CD4-positive, CD25-positive, alpha-beta regulatory T cell (primary cell): ENCODE measurements around the gene SCGB1D4. TPM values are rescaled to one million over a fixed set of nuclear protein-coding genes. Genes with fewer than 3 reads are reported as not detected.
"Not testable (repeated sequence)": the region's sequence is repeated elsewhere in the genome, so short reads cannot be mapped to it uniquely, and the experiment has no call there.

Experiments
- ATAC-seq, 2 donors: fragments of 150-1000 bp; cut with Tn5 transposase; one replicate each; pipeline ENCODE4 v1.10.0; 2021; ENCODE audit warnings: low read depth in 2 of 2, moderate number of reproducible peaks in 2 of 2, moderate library complexity in 1 of 2
- DNase-seq, 3 donors: peaks; one replicate each; pipeline versions ENCODE4 v3.0.0 to v3.0.0-alpha.2; 2012 to 2022; ENCODE audit warnings: mixed read lengths in 1 of 3
- H3K27ac ChIP-seq: one replicate; pipeline ENCODE4 v1.7.0; 2013; ENCODE audit warnings: mild to moderate bottlenecking, low read length; ENCODE audit not compliant: insufficient read depth, poor library complexity, severe bottlenecking
- H3K27me3 ChIP-seq: one replicate; pipeline ENCODE4 v1.7.0; 2013; ENCODE audit warnings: low read length; ENCODE audit not compliant: control insufficient read depth, insufficient read depth
- H3K36me3 ChIP-seq: one replicate; pipeline ENCODE4 v1.7.0; 2013; ENCODE audit warnings: mild to moderate bottlenecking, low read length, moderate library complexity; ENCODE audit not compliant: control insufficient read depth, insufficient read depth
- H3K4me1 ChIP-seq: 2 replicates; pipeline ENCODE4 v1.7.0; 2013; ENCODE audit warnings: mild to moderate bottlenecking, low read length; ENCODE audit not compliant: insufficient read depth, control insufficient read depth, poor library complexity, severe bottlenecking
- H3K4me3 ChIP-seq: one replicate; pipeline ENCODE4 v1.7.0; 2013; ENCODE audit warnings: low read depth, mild to moderate bottlenecking, low read length, moderate library complexity
- H3K9me3 ChIP-seq, 2 experiments: 1 replicate in 1 of 2; 2 replicates in 1 of 2; pipeline ENCODE4 v1.7.0; 2013; ENCODE audit warnings: low read length in 2 of 2, mild to moderate bottlenecking in 1 of 2, moderate library complexity in 1 of 2; ENCODE audit not compliant: control insufficient read depth in 2 of 2
- H3K27ac Mint-ChIP-seq, 3 donors: one replicate each; pipeline ENCODE4 v1.8.0; 2020 to 2022; ENCODE audit warnings: mild to moderate bottlenecking in 3 of 3, mixed read lengths in 3 of 3, moderate library complexity in 2 of 3
- H3K27me3 Mint-ChIP-seq: one replicate; pipeline ENCODE4 v1.8.0; 2022; ENCODE audit warnings: mild to moderate bottlenecking, mixed read lengths
- H3K36me3 Mint-ChIP-seq: one replicate; pipeline ENCODE4 v1.8.0; 2020; ENCODE audit warnings: mixed read lengths
- H3K4me1 Mint-ChIP-seq, 4 donors: one replicate each; pipeline ENCODE4 v1.8.0; 2020 to 2022; ENCODE audit warnings: mixed read lengths in 4 of 4, mild to moderate bottlenecking in 1 of 4
- H3K4me3 Mint-ChIP-seq, 4 donors: one replicate each; pipeline ENCODE4 v1.8.0; 2020 to 2022; ENCODE audit warnings: mild to moderate bottlenecking in 4 of 4, mixed read lengths in 4 of 4, moderate library complexity in 3 of 4
- H3K9me3 Mint-ChIP-seq, 7 donors: one replicate each; pipeline ENCODE4 v1.8.0; 2020 to 2022; ENCODE audit warnings: mixed read lengths in 7 of 7, mild to moderate bottlenecking in 3 of 7, moderate library complexity in 2 of 7
- polyA plus RNA-seq, 4 donors: library from polyadenylated mRNA; unstranded; fragments of 300-500 nt; fragmentation: Illumina TruSeq; gene quantifications; one replicate each; pipeline ENCODE4 v1.2.3, GENCODE V29; 2021
- total RNA-seq: library from RNA; stranded (reverse); gene quantifications from one replicate; pipeline ENCODE4 v1.2.3, GENCODE V29; 2022

SCGB1D4 gene
- total and polyA plus RNA-seq, 5 donors from 2014 or later = not detected

GRCh38 chr11:62337303-62338181, 38.7 kb upstream of the SCGB1D4 start, which contains the start of gene ASRGL1:
Gene ASRGL1 (plus strand): TSS chr11:62337448. CDS start chr11:62337978, 530 bp downstream.
- peak within 1 kb of the TSS; percentile 9 to 67 (median 49) for H3K27ac Mint-ChIP-seq
- ATAC-seq (peak; percentile 62 to 70), DNase-seq (peak; percentile 58 to 72 (median 62))
- H3K27me3 ChIP-seq = peaks cover 23% of the 10 kb centered on the region
- H3K27me3 Mint-ChIP-seq = peaks cover 62% of the 10 kb centered on the region
- peak within 1 kb of the TSS; percentile 73 to 88 (median 86) for H3K4me3 Mint-ChIP-seq
- H3K4me1 Mint-ChIP-seq = peaks cover 4 to 22% (median 6%) of the 10 kb centered on the region in 4 donors
- H3K27ac ChIP-seq = no peak within 1 kb of the TSS
- no peaks in the 10 kb centered on the region for H3K9me3 ChIP-seq
- no peaks in the 10 kb centered on the region for H3K36me3 ChIP-seq
- H3K36me3 Mint-ChIP-seq = no peaks in the 10 kb centered on the region
- peaks cover 0 to 3% (median 0%) of the 10 kb centered on the region in 7 donors for H3K9me3 Mint-ChIP-seq
- peak within 1 kb of the TSS; percentile 51 for H3K4me3 ChIP-seq
- peaks cover 13% of the 10 kb centered on the region for H3K4me1 ChIP-seq

DNA sequence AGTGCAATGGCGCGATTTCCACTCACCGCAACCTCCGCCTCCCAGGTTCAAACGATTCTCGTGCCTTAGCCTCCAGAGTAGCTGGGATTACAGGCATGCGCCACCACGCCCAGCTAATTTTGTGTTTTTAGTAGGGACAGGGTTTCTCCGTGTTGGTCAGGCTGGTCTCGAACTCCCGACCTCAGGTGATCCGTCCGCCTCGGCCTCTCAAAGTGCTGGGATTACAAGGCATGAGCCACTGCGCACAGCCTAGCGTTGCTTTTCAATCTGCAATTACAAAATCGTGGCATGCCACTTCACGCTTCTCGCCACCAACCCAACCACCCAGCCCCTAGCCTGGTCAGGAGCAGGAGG, 38.1 kb upstream of the SCGB1D4 start:
- not testable (repeated sequence) for H3K4me3 ChIP-seq, DNase-seq, H3K36me3 ChIP-seq, H3K27ac ChIP-seq, H3K9me3 ChIP-seq, ATAC-seq, H3K9me3 Mint-ChIP-seq, H3K36me3 Mint-ChIP-seq
- peak overlapping the region; percentile 66 to 88 (median 80) for H3K4me3 Mint-ChIP-seq
- H3K27ac Mint-ChIP-seq = peak overlapping the region in 1 of 3 donors; percentile 49
- H3K27me3 ChIP-seq = peaks cover 23% of the 10 kb centered on the region
- H3K27me3 Mint-ChIP-seq = peaks cover 62% of the 10 kb centered on the region
- peaks cover 13% of the 10 kb centered on the region for H3K4me1 ChIP-seq
- peaks cover 4 to 22% (median 6%) of the 10 kb centered on the region in 4 donors for H3K4me1 Mint-ChIP-seq

- Histone ChIP-seq H3K9me3 (no peaks in the 10 kb centered on the region), H3K27ac (no peak overlapping the region), H3K4me3 (no peak overlapping the region), H3K4me1 (peaks cover 13% of the 10 kb centered on the region), H3K27me3 (peaks cover 23% of the 10 kb centered on the region), H3K36me3 (no peaks in the 10 kb centered on the region)
- H3K27ac Mint-ChIP-seq = no peak overlapping the region
- peaks cover 0 to 3% (median 0%) of the 10 kb centered on the region in 7 donors for H3K9me3 Mint-ChIP-seq
- DNase-seq (no peak), ATAC-seq (no peak)
- H3K36me3 Mint-ChIP-seq = no peaks in the 10 kb centered on the region
- peak overlapping the region in 1 of 4 donors; percentile 18 for H3K4me3 Mint-ChIP-seq
- peaks cover 58% of the 10 kb centered on the region for H3K27me3 Mint-ChIP-seq
- H3K4me1 Mint-ChIP-seq = peaks cover 4 to 19% (median 6%) of the 10 kb centered on the region in 4 donors
Observed at GRCh38 chr11:62333768-62334167, 34.9 kb upstream of the SCGB1D4 start.

- not testable (repeated sequence) for H3K27ac Mint-ChIP-seq, DNase-seq
Observed at GRCh38 chr11:62331264-62331663, 32.4 kb upstream of the SCGB1D4 start.

GRCh38 chr11:62327541-62327940, 28.7 kb upstream of the SCGB1D4 start:
- H3K27ac ChIP-seq, H3K9me3 Mint-ChIP-seq, H3K36me3 ChIP-seq, H3K4me3 Mint-ChIP-seq, H3K27me3 ChIP-seq, H3K27ac Mint-ChIP-seq, DNase-seq, H3K4me3 ChIP-seq, ATAC-seq, H3K9me3 ChIP-seq, H3K4me1 ChIP-seq, H3K4me1 Mint-ChIP-seq, H3K36me3 Mint-ChIP-seq: not testable (repeated sequence)
- H3K27me3 Mint-ChIP-seq = peaks cover 25% of the 10 kb centered on the region

More at GRCh38 chr11:62331264-62331663, 32.4 kb upstream of the SCGB1D4 start:
- H3K4me3 Mint-ChIP-seq, H3K27ac ChIP-seq, H3K9me3 ChIP-seq, H3K4me1 Mint-ChIP-seq, H3K4me1 ChIP-seq, H3K4me3 ChIP-seq, H3K9me3 Mint-ChIP-seq, H3K36me3 ChIP-seq, H3K36me3 Mint-ChIP-seq, ATAC-seq: not testable (repeated sequence)
- H3K27me3 Mint-ChIP-seq = peaks cover 36% of the 10 kb centered on the region
- peaks cover 12% of the 10 kb centered on the region for H3K27me3 ChIP-seq

DNA sequence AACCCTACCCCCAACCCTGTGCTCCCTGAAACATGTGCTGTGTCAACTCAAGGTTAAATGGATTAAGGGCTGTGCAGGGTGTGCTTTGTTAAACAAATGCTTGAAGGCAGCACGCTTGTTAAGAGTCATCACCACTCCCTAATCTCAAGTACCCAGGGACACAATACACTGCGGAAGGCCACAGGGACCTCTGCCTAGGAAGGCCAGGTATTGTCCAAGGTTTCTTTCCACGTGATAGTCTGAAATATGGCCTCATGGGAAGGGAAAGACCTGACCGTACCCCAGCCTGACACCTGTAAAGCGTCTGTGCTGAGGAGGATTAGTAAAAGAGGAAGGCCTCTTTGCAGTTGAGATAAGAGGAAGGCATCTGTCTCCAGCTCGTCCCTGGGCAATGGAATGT, 27.8 kb upstream of the SCGB1D4 start:
- DNase-seq, H3K27me3 ChIP-seq, H3K36me3 ChIP-seq, H3K4me1 ChIP-seq, H3K4me3 Mint-ChIP-seq, H3K9me3 ChIP-seq, H3K27ac Mint-ChIP-seq, H3K4me1 Mint-ChIP-seq, H3K4me3 ChIP-seq, H3K27ac ChIP-seq, H3K36me3 Mint-ChIP-seq, ATAC-seq, H3K9me3 Mint-ChIP-seq: not testable (repeated sequence)
- peaks cover 25% of the 10 kb centered on the region for H3K27me3 Mint-ChIP-seq

DNA sequence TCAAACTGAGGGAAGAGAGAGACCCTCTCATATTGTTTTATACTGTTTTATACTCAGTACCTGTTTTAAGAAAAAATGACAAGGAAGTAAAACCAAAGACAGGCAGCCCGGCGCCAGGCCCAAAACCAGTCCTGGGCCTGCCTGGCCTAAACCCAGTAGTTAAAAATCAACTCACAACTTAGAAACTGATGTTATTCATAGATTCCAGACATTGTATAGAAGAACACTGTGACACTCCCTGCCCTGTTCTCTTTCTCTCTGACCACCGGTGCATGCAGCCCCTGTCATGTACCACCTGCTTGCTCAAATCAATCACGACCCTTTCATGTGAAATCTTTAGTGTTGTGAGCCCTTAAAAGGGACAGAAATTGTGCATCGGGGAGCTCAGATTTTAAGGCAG, 26.9 kb upstream of the SCGB1D4 start:
- not testable (repeated sequence) for H3K27me3 ChIP-seq, H3K4me3 ChIP-seq, H3K36me3 Mint-ChIP-seq, H3K9me3 ChIP-seq, H3K4me1 Mint-ChIP-seq, H3K4me1 ChIP-seq, H3K36me3 ChIP-seq, ATAC-seq, DNase-seq, H3K27ac ChIP-seq, H3K27ac Mint-ChIP-seq, H3K9me3 Mint-ChIP-seq, H3K4me3 Mint-ChIP-seq
- H3K27me3 Mint-ChIP-seq = peaks cover 19% of the 10 kb centered on the region
